Umbilical cord (tissue), 2 donors: ENCODE results near the gene HNF4A. TPM values are rescaled to one million over a fixed set of nuclear protein-coding genes. Genes with fewer than 3 reads are reported as not detected.
A peak's percentile ranks its signal among the peaks of the same experiment; 100 is the strongest.
"Not testable (repeated sequence)": the region's sequence is repeated elsewhere in the genome, so short reads cannot be mapped to it uniquely, and the experiment has no call there.

ENCODE experiments used
- DNase-seq: peaks from one replicate; pipeline ENCODE4 v3.0.0-alpha.2; 2015; ENCODE audit warnings: low spot score
- total RNA-seq: library from RNA; depleted of rRNA; stranded (reverse); fragments of >200 nt; gene quantifications from one replicate; pipeline ENCODE4 v1.2.3, GENCODE V29; 2014; ENCODE audit warnings: low replicate concordance; ENCODE audit not compliant: insufficient read depth

HNF4A gene
- total RNA-seq, 1 donor from 2014 or later: 2.2 TPM

GRCh38 chr20:44468044-44468782, 112.7 kb downstream of the HNF4A start:
- DNase-seq: no peak

GRCh38 chr20:44470327-44470726, 114.8 kb downstream of the HNF4A start:
- no peak for DNase-seq

GRCh38 chr20:44471481-44471882, 116.0 kb downstream of the HNF4A start:
- peak; percentile 30 for DNase-seq

- not testable (repeated sequence) for DNase-seq
These were observed 116.8 kb downstream of the HNF4A start for GRCh38 chr20:44472283-44472682.

GRCh38 chr20:44475372-44475693, 119.8 kb downstream of the HNF4A start:
- no peak for DNase-seq

- DNase-seq: peak; percentile 87
These were observed 120.4 kb downstream of the HNF4A start, which contains the start of gene TTPAL for GRCh38 chr20:44475694-44476560. TSS of gene TTPAL (plus strand) at chr20:44475874. CDS start at chr20:44480000, 4,126 bp downstream.

GRCh38 chr20:44477151-44477550, 121.7 kb downstream of the HNF4A start:
- no peak for DNase-seq

GRCh38 chr20:44478206-44478605, 122.7 kb downstream of the HNF4A start:
- DNase-seq: no peak

GRCh38 chr20:44479643-44480042, 124.1 kb downstream of the HNF4A start:
- DNase-seq: no peak

- no peak for DNase-seq
These were observed 124.6 kb downstream of the HNF4A start for GRCh38 chr20:44480097-44480496.

GRCh38 chr20:44481719-44482416, 126.4 kb downstream of the HNF4A start:
- no peak for DNase-seq

- no peak for DNase-seq
These were observed 127.6 kb downstream of the HNF4A start for GRCh38 chr20:44483112-44483511.

Other genes with a start within 250 kb of the HNF4A start
- gene JPH2, start 168.5 kb upstream of the HNF4A start, total RNA-seq: 129 TPM
- 31.5 TPM for gene OSER1, start 144.9 kb upstream of the HNF4A start, total RNA-seq
- 0.24 TPM for gene GDAP1L1, start 108.4 kb upstream of the HNF4A start, total RNA-seq
- gene FITM2, start 44.5 kb upstream of the HNF4A start, total RNA-seq: 8.7 TPM
- gene R3HDML, start 18.7 kb upstream of the HNF4A start, total RNA-seq: not detected
- 8.4 TPM for gene TTPAL, start 120.2 kb downstream of the HNF4A start, total RNA-seq
- 112 TPM for gene SERINC3, start 166.4 kb downstream of the HNF4A start, total RNA-seq
- gene PKIG, start 226.9 kb downstream of the HNF4A start, total RNA-seq: 114 TPM